ENCODE data around the gene LHPP.

LHPP gene

DNA sequence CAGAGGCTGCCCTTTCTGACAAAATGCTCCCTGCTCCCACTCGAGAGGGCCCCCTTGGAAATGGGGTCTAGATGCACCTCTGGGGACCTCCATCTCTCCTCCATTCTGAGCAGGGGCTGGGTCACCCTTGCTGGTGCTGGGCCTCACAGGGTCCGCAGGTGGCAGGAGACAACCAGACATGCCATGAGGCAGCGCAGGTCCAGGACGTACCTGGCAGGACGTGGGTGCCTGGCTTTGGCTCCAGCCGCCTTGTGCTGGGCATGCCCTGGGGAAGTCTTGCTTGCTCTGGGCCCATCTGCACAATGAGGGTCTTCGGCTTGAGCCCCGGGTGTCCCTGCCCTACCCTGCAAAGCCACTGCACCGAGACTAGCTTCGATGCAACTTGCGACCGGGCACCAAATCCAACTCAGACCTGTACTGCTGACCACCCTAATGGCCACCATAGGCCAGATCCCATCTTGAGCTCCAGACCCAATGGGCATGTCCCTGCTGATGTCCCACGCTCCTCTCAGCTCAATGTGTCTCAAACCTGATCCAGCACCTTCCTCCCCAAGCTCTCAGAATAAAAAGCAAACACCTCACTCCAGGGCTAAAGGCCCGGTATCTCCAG, 175.6 kb downstream of the LHPP start:
- H3K27ac ChIP-seq (ENCODE audit: poor library complexity, severe bottlenecking) = no peak overlapping the region
- H3K4me3 ChIP-seq (ENCODE audit: severe bottlenecking) = no peak overlapping the region
- H3K4me1 ChIP-seq (ENCODE audit: insufficient read depth, poor library complexity, severe bottlenecking) = peaks cover 13% of the 10 kb centered on the region
- H3K36me3 ChIP-seq (ENCODE audit: low read depth) = no peaks in the 10 kb centered on the region
- DNase-seq (ENCODE audit: low spot score) (no peak), ATAC-seq (ENCODE audit: low read depth) (no peak)
- TF ChIP-seq, protein P1, sequence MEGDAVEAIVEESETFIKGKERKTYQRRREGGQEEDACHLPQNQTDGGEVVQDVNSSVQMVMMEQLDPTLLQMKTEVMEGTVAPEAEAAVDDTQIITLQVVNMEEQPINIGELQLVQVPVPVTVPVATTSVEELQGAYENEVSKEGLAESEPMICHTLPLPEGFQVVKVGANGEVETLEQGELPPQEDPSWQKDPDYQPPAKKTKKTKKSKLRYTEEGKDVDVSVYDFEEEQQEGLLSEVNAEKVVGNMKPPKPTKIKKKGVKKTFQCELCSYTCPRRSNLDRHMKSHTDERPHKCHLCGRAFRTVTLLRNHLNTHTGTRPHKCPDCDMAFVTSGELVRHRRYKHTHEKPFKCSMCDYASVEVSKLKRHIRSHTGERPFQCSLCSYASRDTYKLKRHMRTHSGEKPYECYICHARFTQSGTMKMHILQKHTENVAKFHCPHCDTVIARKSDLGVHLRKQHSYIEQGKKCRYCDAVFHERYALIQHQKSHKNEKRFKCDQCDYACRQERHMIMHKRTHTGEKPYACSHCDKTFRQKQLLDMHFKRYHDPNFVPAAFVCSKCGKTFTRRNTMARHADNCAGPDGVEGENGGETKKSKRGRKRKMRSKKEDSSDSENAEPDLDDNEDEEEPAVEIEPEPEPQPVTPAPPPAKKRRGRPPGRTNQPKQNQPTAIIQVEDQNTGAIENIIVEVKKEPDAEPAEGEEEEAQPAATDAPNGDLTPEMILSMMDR (IDR thresholded peaks at IDR 0.05; ENCODE audit: poor library complexity, severe bottlenecking) = no peak
- no peaks in the 10 kb centered on the region for H3K9me3 ChIP-seq (ENCODE audit: severe bottlenecking)
- no peaks in the 10 kb centered on the region for H3K27me3 ChIP-seq (ENCODE audit: insufficient read depth, poor library complexity, severe bottlenecking)

- H3K27me3 ChIP-seq (ENCODE audit: insufficient read depth, poor library complexity, severe bottlenecking) = no peaks in the 10 kb centered on the region
- H3K4me1 ChIP-seq (ENCODE audit: insufficient read depth, poor library complexity, severe bottlenecking) = peaks cover 7% of the 10 kb centered on the region
- TF ChIP-seq, protein P1 (IDR thresholded peaks at IDR 0.05; ENCODE audit: poor library complexity, severe bottlenecking) = no peak
- no peak overlapping the region for H3K4me3 ChIP-seq (ENCODE audit: severe bottlenecking)
- no peak for DNase-seq (ENCODE audit: low spot score)
- ATAC-seq (ENCODE audit: low read depth) = no peak
- no peaks in the 10 kb centered on the region for H3K9me3 ChIP-seq (ENCODE audit: severe bottlenecking)
- H3K27ac ChIP-seq (ENCODE audit: poor library complexity, severe bottlenecking) = no peak overlapping the region
- no peaks in the 10 kb centered on the region for H3K36me3 ChIP-seq (ENCODE audit: low read depth)
Measured at GRCh38 chr10:124637746-124638145, 176.1 kb downstream of the LHPP start.

- TF ChIP-seq, protein P1 (IDR thresholded peaks at IDR 0.05; ENCODE audit: poor library complexity, severe bottlenecking) = no peak
- ATAC-seq (ENCODE audit: low read depth) (no peak), DNase-seq (ENCODE audit: low spot score) (no peak)
- H3K4me3 ChIP-seq (ENCODE audit: severe bottlenecking) = no peak overlapping the region
- H3K27ac ChIP-seq (ENCODE audit: poor library complexity, severe bottlenecking) = no peak overlapping the region
- no peaks in the 10 kb centered on the region for H3K9me3 ChIP-seq (ENCODE audit: severe bottlenecking)
- H3K27me3 ChIP-seq (ENCODE audit: insufficient read depth, poor library complexity, severe bottlenecking) = no peaks in the 10 kb centered on the region
- peaks cover 7% of the 10 kb centered on the region for H3K4me1 ChIP-seq (ENCODE audit: insufficient read depth, poor library complexity, severe bottlenecking)
- H3K36me3 ChIP-seq (ENCODE audit: low read depth) = no peaks in the 10 kb centered on the region
Measured at GRCh38 chr10:124639206-124639605, 177.6 kb downstream of the LHPP start.

DNA sequence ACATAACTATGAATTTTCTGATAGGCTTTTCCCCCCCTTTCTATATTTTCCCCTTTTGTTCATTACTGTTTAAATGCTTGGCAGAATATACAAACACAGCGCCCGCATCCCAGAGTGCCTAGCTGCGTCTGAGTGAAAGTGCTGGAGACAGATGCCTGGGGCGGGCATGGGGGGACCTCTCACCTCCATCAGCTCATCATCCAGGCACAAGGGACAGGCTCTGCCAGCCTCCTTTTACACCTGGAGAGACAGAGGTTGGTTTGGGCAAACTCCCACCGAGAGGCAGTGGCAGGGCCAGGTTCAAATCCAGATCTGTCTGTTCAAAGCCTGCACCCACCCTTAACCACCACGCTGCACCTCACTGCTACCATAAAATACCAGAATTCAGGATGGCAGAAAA, 178.0 kb downstream of the LHPP start:
- H3K4me1 ChIP-seq (ENCODE audit: insufficient read depth, poor library complexity, severe bottlenecking) = peaks cover 7% of the 10 kb centered on the region
- H3K27ac ChIP-seq (ENCODE audit: poor library complexity, severe bottlenecking) = no peak overlapping the region
- TF ChIP-seq, protein P1 (IDR thresholded peaks at IDR 0.05; ENCODE audit: poor library complexity, severe bottlenecking) = no peak
- H3K4me3 ChIP-seq (ENCODE audit: severe bottlenecking) = no peak overlapping the region
- no peaks in the 10 kb centered on the region for H3K36me3 ChIP-seq (ENCODE audit: low read depth)
- no peaks in the 10 kb centered on the region for H3K9me3 ChIP-seq (ENCODE audit: severe bottlenecking)
- ATAC-seq (ENCODE audit: low read depth) (no peak), DNase-seq (ENCODE audit: low spot score) (no peak)
- no peaks in the 10 kb centered on the region for H3K27me3 ChIP-seq (ENCODE audit: insufficient read depth, poor library complexity, severe bottlenecking)

DNA sequence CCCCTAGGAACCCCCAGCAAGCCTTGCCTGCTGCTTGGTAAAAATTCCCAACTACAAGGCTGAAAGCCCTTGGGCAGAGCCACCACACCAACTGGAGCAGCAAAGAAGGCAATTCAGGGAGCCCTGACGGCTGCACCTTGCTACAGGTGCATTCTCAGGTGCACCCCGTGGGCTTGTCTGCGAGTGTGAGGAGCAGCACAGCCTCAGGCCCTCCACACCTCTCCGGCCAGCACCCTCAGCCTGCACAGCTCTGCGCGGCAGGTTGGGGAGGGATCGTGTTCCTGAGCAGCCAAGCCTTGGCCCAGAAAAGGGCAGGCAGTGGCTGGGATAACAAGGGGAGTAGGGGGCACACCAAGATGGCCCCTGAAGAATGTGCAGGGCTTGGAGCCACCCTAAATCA, 178.4 kb downstream of the LHPP start:
- no peak overlapping the region for H3K27ac ChIP-seq (ENCODE audit: poor library complexity, severe bottlenecking)

More for the DNA sequence above, 178.4 kb downstream of the LHPP start:
- H3K9me3 ChIP-seq (ENCODE audit: severe bottlenecking) = no peaks in the 10 kb centered on the region
- DNase-seq (ENCODE audit: low spot score) (no peak), ATAC-seq (ENCODE audit: low read depth) (no peak)
- peaks cover 7% of the 10 kb centered on the region for H3K4me1 ChIP-seq (ENCODE audit: insufficient read depth, poor library complexity, severe bottlenecking)
- TF ChIP-seq, protein P1 (IDR thresholded peaks at IDR 0.05; ENCODE audit: poor library complexity, severe bottlenecking) = no peak
- no peak overlapping the region for H3K4me3 ChIP-seq (ENCODE audit: severe bottlenecking)
- no peaks in the 10 kb centered on the region for H3K36me3 ChIP-seq (ENCODE audit: low read depth)
- no peaks in the 10 kb centered on the region for H3K27me3 ChIP-seq (ENCODE audit: insufficient read depth, poor library complexity, severe bottlenecking)
